GM12872 (cell line): Measurements from ENCODE around the gene SH2B3.
A peak's percentile ranks its signal among the peaks of the same experiment; 100 is the strongest.

Experiments used
- CTCF ChIP-seq: IDR thresholded peaks from 3 replicates; pipeline ENCODE4 v1.5.1; 2011; ENCODE audit warnings: low read depth, mild to moderate bottlenecking, low read length, moderate library complexity; ENCODE audit not compliant: insufficient read depth

Gene SH2B3

GRCh38 chr12:111404362-111405148 lies 1.2 kb upstream of the SH2B3 start:
- no peak for TF ChIP-seq CTCF

- peak; percentile 63 for TF ChIP-seq CTCF
Observed at GRCh38 chr12:111405149-111405858, 419 bp upstream of the SH2B3 start.

GRCh38 chr12:111406474-111407376 lies 1.0 kb downstream of the SH2B3 start:
- no peak for TF ChIP-seq CTCF

- no peak for TF ChIP-seq CTCF
Observed at GRCh38 chr12:111407377-111408115, 1.8 kb downstream of the SH2B3 start.

- no peak for TF ChIP-seq CTCF
Observed at GRCh38 chr12:111408116-111408440, 2.4 kb downstream of the SH2B3 start.

- TF ChIP-seq CTCF: 0 out of 3 replicates have a peak, but pooled peaks have one; percentile 11
Observed at GRCh38 chr12:111408686-111409402, 3.1 kb downstream of the SH2B3 start.
